ENCODE data around the gene AREG.

DNA sequence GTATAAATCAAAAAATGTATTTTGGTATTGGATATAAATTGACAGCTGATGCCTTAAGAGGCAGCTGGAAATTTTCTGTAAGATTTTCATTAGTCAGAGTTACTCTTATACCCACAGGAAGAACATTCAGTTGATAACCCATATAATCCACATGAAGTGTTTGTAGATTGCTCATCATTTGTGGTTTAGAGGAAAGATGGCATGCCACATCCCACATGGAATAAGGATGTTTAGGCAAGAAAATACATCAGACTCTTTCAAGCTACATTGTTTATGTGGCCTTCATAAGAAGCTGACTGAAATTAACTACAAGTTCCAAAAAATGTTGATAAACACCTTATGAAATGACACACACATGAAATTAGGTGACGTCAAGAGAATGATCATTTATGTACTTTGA, 56.6 kb downstream of the AREG start:
- TF ChIP-seq, protein P1, sequence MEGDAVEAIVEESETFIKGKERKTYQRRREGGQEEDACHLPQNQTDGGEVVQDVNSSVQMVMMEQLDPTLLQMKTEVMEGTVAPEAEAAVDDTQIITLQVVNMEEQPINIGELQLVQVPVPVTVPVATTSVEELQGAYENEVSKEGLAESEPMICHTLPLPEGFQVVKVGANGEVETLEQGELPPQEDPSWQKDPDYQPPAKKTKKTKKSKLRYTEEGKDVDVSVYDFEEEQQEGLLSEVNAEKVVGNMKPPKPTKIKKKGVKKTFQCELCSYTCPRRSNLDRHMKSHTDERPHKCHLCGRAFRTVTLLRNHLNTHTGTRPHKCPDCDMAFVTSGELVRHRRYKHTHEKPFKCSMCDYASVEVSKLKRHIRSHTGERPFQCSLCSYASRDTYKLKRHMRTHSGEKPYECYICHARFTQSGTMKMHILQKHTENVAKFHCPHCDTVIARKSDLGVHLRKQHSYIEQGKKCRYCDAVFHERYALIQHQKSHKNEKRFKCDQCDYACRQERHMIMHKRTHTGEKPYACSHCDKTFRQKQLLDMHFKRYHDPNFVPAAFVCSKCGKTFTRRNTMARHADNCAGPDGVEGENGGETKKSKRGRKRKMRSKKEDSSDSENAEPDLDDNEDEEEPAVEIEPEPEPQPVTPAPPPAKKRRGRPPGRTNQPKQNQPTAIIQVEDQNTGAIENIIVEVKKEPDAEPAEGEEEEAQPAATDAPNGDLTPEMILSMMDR (optimal IDR thresholded peaks at IDR 0.05 in 1 of 3, IDR thresholded peaks at IDR 0.05 in 1 of 3, conservative IDR thresholded peaks at IDR 0.05 in 1 of 3; ENCODE audit: extremely low read depth in 1 of 3, insufficient read depth in 2 of 3, low read length in 3 of 3), result no peak
- TF ChIP-seq EZH2 (IDR thresholded peaks at IDR 0.05; ENCODE audit: low read length), result no peak
